Left renal cortex interstitium (tissue), 4 donors: ENCODE data around the gene MDP1. TPM values are rescaled to one million over a fixed set of nuclear protein-coding genes. Genes with fewer than 3 reads are reported as not detected.
"Not testable (repeated sequence)": the region's sequence is repeated elsewhere in the genome, so short reads cannot be mapped to it uniquely, and the experiment has no call there.

Source experiments
- DNase-seq, 4 donors: peaks; one replicate each; pipeline ENCODE4 v3.0.0-alpha.2; 2013; ENCODE audit warnings: low read depth in 4 of 4, low spot score in 2 of 4, missing footprints in 1 of 4
- polyA plus RNA-seq, 4 donors: library from polyadenylated mRNA; unstranded; fragments of 120-200 nt; gene quantifications; one replicate each; pipeline ENCODE4 v1.2.1, GENCODE V29; 2013; ENCODE audit not compliant: insufficient read length in 4 of 4

The MDP1 gene
- polyA plus RNA-seq, 4 donors = 10.2 to 18.0 (median 12.1) TPM

- no peak for DNase-seq
Measured at GRCh38 chr14:24252289-24253124, 36.6 kb upstream of the MDP1 start.

- no peak for DNase-seq
Measured at GRCh38 chr14:24251880-24252288, 36.0 kb upstream of the MDP1 start.

- DNase-seq = no peak
Measured at GRCh38 chr14:24250354-24250753, 34.5 kb upstream of the MDP1 start.

GRCh38 chr14:24249230-24250021, 33.6 kb upstream of the MDP1 start:
- no peak for DNase-seq

- no peak for DNase-seq
Measured at GRCh38 chr14:24247422-24247821, 31.6 kb upstream of the MDP1 start.

GRCh38 chr14:24246765-24247212, 30.9 kb upstream of the MDP1 start:
- no peak for DNase-seq

- not testable (repeated sequence) for DNase-seq
Measured at GRCh38 chr14:24245350-24245749, 29.5 kb upstream of the MDP1 start.

- DNase-seq = no peak
Measured at GRCh38 chr14:24243336-24243836, 27.5 kb upstream of the MDP1 start.

- DNase-seq = peak; percentile 89 to 94 (median 91)
Measured at GRCh38 chr14:24241829-24242443, 26.1 kb upstream of the MDP1 start.

- DNase-seq = no peak
Measured at GRCh38 chr14:24240110-24240918, 24.4 kb upstream of the MDP1 start.

- no peak for DNase-seq
Measured at GRCh38 chr14:24238527-24239037, 22.7 kb upstream of the MDP1 start.

GRCh38 chr14:24238123-24238522, 22.3 kb upstream of the MDP1 start:
- DNase-seq = no peak

- DNase-seq = no peak
Measured at GRCh38 chr14:24237463-24237955, 21.6 kb upstream of the MDP1 start.

- no peak for DNase-seq
Measured at GRCh38 chr14:24236689-24237462, 21.0 kb upstream of the MDP1 start.

- no peak for DNase-seq
Measured at GRCh38 chr14:24235804-24236688, 20.2 kb upstream of the MDP1 start.

- no peak for DNase-seq
Measured at GRCh38 chr14:24234095-24235005, 18.5 kb upstream of the MDP1 start.

GRCh38 chr14:24233538-24233866, 17.6 kb upstream of the MDP1 start:
- no peak for DNase-seq
